D721Med (cell line): Measurements from ENCODE around the gene MAST3.
"Not testable (repeated sequence)": the region's sequence is repeated elsewhere in the genome, so short reads cannot be mapped to it uniquely, and the experiment has no call there.

Experiments
- DNase-seq: peaks from one replicate; pipeline ENCODE4 v3.0.0; 2011; ENCODE audit warnings: low spot score; ENCODE audit not compliant: insufficient read length
- FAIRE-seq: peaks from 2 replicates; lab custom pipeline; 2011; peaks lifted over from hg19 to GRCh38; lab: Jason Lieb, UNC
- CTCF ChIP-seq: IDR thresholded peaks from 2 replicates; pipeline ENCODE4 v1.5.1; 2012; ENCODE audit warnings: mild to moderate bottlenecking, control low read depth; ENCODE audit not compliant: insufficient read depth; ENCODE audit errors: missing control alignments

The MAST3 gene

GRCh38 chr19:18158467-18158866 is 60.9 kb downstream of the MAST3 start:
- FAIRE-seq (no peak), DNase-seq (no peak)
- TF ChIP-seq CTCF, result no peak

GRCh38 chr19:18159059-18159616 is 61.6 kb downstream of the MAST3 start:
- not testable (repeated sequence) for DNase-seq, FAIRE-seq

GRCh38 chr19:18159810-18160209 is 62.2 kb downstream of the MAST3 start:
- TF ChIP-seq CTCF, result no peak
- no peak for DNase-seq
- no peak for FAIRE-seq

GRCh38 chr19:18160493-18160970 is 63.0 kb downstream of the MAST3 start:
- no peak for TF ChIP-seq CTCF
- DNase-seq, result no peak
- no peak for FAIRE-seq

- FAIRE-seq (no peak), DNase-seq (peak; percentile 94)
- TF ChIP-seq CTCF, result peak; percentile 69
These were observed 63.5 kb downstream of the MAST3 start for GRCh38 chr19:18160971-18161635.

GRCh38 chr19:18161636-18162002 is 64.0 kb downstream of the MAST3 start:
- no peak for TF ChIP-seq CTCF
- DNase-seq, result no peak
- no peak for FAIRE-seq

- DNase-seq (no peak), FAIRE-seq (no peak)
- TF ChIP-seq CTCF, result no peak
These were observed 66.5 kb downstream of the MAST3 start for GRCh38 chr19:18164072-18164471.
